ENCODE measurements around the gene KIF18B.
"Not testable (repeated sequence)": the region's sequence is repeated elsewhere in the genome, so short reads cannot be mapped to it uniquely, and the experiment has no call there.

Gene KIF18B

GRCh38 chr17:44969144-44969780, 21.7 kb upstream of the KIF18B start:
- DNase-seq: no peak

- DNase-seq: peak in 52 of 56 donors; percentile 22 to 86 (median 66)
Observed at GRCh38 chr17:44968225-44969143, 20.9 kb upstream of the KIF18B start, which contains the start of gene C1QL1. TSS of gene C1QL1 (minus strand) at chr17:44968303. CDS start at chr17:44968048, 255 bp downstream.

GRCh38 chr17:44967907-44968224, 20.3 kb upstream of the KIF18B start:
- DNase-seq: no peak

- no peak for DNase-seq
Observed at GRCh38 chr17:44967026-44967906, 19.7 kb upstream of the KIF18B start.

- no peak for DNase-seq
Observed at GRCh38 chr17:44966348-44967025, 18.9 kb upstream of the KIF18B start.

GRCh38 chr17:44965481-44966234, 18.1 kb upstream of the KIF18B start:
- DNase-seq: no peak

GRCh38 chr17:44961921-44962350, 14.4 kb upstream of the KIF18B start:
- no peak for DNase-seq

GRCh38 chr17:44960691-44961090, 13.1 kb upstream of the KIF18B start:
- no peak for DNase-seq

GRCh38 chr17:44959821-44960531, 12.4 kb upstream of the KIF18B start:
- DNase-seq: peak in 3 of 56 donors; percentile 25 to 39 (median 34)

- peak in 21 of 56 donors; percentile 8 to 59 (median 25) for DNase-seq
Observed at GRCh38 chr17:44956998-44957981, 9.7 kb upstream of the KIF18B start.

- no peak for DNase-seq
Observed at GRCh38 chr17:44955674-44956425, 8.3 kb upstream of the KIF18B start.

- no peak for DNase-seq
Observed at GRCh38 chr17:44952946-44953475, 5.4 kb upstream of the KIF18B start.

GRCh38 chr17:44948315-44948795, 782 bp upstream of the KIF18B start:
- no peak for DNase-seq

- not testable (repeated sequence) for DNase-seq
Observed at GRCh38 chr17:44945652-44946051, 1.9 kb downstream of the KIF18B start.

- DNase-seq: peak in 1 of 56 donors; percentile 10
Observed at GRCh38 chr17:44942456-44942855, 5.1 kb downstream of the KIF18B start.

GRCh38 chr17:44941712-44942331, 5.8 kb downstream of the KIF18B start:
- DNase-seq: no peak

Measured in amygdala (tissue), 56 donors.